ENCODE data around the gene EIF4G2.
A peak's percentile ranks its signal among the peaks of the same experiment; 100 is the strongest.

The EIF4G2 gene

DNA sequence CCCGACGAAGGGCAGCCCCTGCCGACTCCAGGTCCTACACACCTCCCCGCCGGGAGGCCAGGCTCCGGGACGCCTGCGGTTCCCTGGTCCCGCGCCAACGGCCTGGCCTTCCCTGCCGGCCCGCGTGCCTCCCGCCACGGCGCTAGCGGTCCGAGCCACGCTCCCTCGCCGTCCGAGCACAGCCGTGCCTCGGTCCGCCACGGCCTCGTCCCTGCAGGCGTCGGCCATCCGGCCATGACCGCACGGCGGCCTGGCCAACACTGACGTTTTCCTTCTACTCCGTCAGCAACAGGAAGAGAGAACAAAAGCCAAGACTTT is 532 bp downstream of the EIF4G2 start:
- DNase-seq (ENCODE audit: low read depth in 3 of 3) = no peak

DNA sequence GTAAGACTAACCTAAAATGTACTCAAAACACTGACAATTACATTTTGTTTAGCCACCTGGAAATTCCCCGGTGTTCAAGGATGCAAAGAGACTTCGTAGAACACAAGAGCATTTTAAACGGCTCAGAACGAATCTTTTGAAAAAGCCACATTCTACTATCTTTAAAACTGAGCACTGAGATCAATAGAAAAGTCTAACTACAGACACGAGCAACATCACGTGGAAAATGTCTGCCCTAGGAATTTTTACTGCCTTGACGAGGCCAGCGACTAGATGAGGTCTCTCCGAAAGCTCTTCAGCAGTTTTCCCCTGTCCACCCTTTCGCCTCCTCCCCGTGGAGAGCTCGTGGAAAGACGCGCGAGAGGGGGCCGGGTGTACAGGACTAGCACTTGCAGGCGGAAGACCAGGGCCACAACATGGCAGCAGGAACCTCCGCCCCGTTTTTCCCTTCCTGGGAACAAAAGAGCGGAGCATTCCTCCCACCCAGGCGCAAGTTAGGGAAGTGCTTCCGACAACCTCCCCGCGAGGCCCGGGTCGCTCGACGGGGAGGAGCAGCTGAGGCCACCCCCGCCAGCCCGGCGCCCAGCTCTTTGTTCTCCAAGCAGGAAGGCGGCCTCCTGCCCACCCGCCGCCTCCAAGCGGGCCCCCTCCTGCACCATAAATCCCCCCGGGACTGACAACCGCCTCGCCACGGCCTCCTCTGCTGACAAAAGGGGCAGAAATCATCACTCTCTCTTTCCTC is 1.1 kb downstream of the EIF4G2 start:
- DNase-seq (ENCODE audit: low read depth in 3 of 3) = peak in 2 of 3 experiments; percentile 27 to 44

DNA sequence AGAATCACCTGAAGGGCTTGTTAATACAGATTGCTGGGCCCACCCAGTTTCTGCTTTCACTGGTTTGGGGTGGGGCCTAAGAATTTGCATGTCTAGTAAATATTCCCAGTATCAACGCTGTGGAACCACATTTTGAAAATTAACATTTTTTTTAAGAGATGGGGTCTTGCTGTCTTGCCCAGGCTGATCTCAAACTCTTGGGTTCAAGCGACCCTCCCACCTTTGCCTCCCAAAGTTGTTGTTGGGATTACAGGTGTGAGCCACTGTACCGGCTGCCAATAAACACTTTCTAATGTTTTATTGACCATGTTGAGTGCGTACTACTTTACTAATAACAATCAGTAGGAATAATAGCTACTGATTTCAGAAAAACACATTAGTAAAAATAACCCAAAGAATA is 2.5 kb downstream of the EIF4G2 start:
- DNase-seq (ENCODE audit: low read depth in 3 of 3) = no peak

DNA sequence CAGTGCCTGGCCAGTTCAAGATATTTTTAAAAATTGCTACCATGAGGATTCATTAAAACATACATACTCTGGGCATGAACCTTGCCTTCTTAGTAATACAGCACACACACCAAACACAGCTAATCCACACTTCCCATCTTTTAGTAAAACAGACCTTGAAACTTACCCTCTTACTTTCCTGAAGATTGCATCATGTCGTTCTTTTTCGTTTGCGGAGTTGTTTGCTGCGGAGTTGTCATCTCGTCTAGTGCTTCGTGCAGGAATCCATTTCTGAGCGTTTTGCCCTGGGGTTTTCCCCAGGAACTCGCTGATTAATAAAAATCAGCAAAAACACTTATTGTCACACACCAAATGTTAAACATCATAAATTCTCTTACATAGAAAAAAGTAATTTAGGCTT is 3.0 kb downstream of the EIF4G2 start:
- DNase-seq (ENCODE audit: low read depth in 3 of 3) = no peak

DNA sequence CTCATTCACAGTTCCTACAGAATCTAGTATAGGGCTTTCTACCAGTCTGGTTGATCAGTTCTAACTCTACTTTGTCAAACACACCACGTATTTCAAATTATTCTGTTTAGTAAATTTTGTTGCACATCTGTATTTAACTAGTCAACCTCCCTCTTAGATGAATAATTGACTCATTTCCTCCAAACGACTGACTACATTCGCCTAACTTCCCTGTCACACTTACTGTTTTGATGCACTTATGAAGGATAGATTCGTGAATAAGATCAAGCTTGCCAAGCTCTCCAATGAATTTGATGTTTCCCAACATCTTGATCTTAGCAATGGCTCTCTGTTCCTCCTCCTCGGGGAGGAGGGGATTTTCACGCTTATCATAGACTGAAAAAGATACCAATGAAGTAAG is 5.0 kb downstream of the EIF4G2 start:
- no peak for DNase-seq (ENCODE audit: low read depth in 3 of 3)

DNA sequence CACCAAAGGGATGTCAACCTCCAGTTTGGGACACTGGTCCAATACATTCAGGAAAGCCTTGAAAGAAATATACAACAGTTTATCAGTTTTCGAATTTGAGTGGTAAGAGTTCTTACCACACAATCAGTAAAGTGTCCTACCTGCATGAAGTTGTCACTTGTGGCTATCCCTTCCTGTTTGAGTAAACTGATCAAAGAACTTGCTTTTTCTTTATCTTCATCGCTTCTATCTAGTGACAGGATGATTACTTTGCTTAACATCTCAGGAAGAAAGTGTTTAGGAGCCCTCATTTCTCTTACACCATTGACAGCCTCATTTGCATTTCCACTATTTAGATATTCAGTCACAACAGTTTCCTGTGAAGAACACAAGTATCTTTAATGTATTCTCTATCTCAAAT is 8.4 kb downstream of the EIF4G2 start:
- DNase-seq (ENCODE audit: low read depth in 3 of 3) = no peak

DNA sequence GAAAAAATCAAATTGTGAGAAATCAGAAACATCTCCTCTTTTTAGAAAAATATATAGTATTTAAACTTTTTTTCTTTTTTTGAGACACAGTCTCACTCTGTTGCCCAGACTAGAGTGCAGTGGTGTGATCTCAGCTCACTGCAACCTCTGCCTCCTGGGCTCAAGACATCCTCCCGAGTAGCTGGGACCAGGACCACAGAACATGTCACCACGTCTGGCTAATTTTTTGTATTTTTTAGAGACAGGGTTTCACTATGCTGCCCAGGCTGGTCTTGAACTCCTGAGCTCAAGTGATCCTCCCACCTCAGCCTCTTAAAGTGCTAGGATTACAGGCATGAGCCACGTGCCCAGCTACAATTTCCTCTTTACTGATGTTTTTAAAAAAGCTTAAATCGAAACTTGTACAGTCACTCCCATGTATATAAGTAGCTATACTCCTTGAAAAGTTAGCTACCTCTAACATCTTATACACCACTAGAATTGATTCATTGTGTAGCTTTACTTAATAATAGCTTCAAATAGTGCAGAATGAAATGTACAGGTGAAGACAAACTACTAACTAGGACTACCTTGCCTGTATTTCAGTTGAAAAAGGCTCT is 10.3 kb downstream of the EIF4G2 start:
- DNase-seq (ENCODE audit: low read depth in 3 of 3) = no peak

DNA sequence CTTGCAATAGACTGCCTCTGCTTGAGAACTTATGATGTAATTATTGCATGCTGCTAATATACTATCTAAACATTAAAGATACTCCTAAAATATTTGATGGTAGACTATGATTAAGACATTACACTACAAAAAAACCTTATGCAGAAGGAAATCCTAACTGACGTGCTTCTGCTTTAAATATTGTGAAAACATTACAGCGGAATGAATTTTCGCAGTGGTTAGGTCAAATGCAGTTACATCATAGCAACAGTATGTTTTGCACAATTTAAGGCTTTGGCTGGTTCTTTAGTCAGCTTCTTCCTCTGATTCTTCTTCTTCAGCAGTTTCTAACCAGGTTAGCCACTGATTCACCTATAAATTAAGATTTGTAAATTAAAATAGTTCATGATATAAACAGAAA is 11.2 kb downstream of the EIF4G2 start:
- DNase-seq (ENCODE audit: low read depth in 3 of 3) = no peak

DNA sequence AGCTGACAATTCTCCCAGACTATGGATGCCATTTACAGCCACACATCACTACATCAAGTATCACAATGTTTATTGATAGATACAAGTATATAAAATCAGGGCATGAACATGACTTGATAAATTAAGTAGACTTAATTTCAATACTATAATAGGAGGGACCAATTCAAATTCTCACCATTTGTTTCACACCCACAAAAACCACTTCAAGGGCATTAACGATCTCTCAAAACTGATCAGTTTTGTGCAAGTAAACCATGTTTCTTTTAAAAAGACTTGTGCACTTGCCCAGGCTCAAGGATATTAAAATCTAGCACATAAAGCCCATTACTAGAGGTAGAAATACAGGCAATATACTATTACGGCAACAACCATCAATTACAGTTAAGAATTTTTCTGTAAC is 11.7 kb downstream of the EIF4G2 start:
- DNase-seq (ENCODE audit: low read depth in 3 of 3) = no peak

DNA sequence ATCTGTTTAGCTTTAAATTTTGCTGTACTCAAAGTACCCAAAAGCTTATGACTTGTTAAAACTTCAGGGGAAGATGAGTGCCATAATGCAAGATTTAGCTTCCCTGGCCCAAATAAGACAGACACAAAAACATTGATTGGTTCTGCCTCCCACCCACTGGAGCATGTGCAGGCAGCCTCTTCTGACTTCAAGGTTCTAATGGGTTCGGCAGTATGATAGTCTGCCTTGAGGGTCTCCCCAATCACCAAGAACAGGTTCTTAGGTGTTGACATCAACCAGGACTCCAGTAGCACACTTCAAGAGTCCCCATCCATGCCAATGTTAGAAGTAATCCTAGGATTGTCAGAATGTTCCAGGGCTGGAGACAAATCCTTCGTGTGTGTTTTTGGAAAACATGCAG is 12.5 kb downstream of the EIF4G2 start:
- no peak for DNase-seq (ENCODE audit: low read depth in 3 of 3)

DNA sequence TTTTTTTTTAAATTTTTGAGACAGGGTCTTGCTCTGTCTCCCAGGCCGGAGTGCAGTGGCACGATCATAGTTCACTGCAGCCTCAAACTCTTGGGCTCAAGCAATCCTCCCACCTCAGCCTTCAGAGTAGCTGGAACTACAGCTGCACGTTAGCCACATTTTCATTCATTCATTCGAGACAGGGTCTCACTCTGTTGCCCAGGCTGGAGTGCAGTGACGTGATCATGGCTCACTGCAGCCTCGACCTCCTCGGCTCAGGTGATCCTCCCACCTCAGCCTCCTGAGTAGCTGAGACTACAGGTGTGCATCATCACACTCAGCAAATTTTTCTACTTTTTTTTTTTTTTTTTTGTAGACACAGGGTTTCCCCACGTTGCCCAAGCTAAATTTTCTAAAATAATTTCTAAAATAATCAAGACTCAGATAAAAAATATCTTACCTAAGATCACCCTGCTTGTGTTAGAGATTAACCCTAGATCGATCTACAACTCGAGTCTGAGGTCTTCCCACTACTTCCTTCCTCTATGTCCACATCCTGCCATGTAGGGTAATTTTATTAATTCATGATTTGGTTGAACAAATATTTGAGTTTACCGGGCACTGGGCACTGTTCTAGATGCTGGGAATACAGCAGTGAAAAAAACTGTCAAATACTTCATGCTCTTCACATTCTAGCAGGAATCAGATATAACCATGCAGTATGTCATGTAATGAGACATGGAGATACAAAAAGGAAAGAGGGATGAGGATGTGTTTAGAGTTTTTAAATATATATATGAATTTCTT is 15.1 kb downstream of the EIF4G2 start:
- no peak for DNase-seq (ENCODE audit: low read depth in 3 of 3)

DNA sequence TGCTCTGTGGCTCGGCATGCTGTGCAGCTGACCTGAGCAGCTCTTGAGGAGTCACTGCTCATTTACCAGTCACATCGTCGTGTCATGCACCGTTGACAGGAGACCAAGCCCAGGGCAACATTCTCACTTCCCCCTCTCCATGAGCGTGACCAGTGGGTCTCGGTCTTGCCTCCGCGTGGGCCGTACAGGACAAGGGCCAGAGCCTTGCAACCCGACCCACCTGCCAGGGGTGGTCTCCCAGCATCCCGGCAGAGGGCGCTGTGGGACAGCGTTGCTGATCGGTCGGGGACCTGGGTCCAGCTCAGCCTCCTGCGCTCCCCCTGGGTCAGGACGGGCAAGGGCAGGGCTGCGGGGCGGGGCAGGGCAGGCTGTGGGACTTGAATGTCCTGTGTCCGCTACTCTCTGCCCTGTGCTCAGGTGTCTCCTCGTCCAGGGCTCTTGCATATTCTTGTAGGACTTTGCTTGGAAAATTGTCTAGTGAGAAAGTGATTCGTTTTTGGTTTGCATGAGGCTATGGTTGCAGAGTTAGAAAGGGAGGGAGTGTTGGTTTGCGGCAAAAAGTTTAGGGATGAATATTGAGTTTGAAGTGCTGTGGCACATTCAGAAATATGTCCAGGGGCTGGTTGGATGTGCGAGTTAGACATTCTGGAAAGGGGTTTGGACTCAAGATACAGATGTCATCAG is 16.2 kb downstream of the EIF4G2 start:
- peak; percentile 69 to 82 (median 77) for DNase-seq (ENCODE audit: low read depth in 3 of 3)

DNA sequence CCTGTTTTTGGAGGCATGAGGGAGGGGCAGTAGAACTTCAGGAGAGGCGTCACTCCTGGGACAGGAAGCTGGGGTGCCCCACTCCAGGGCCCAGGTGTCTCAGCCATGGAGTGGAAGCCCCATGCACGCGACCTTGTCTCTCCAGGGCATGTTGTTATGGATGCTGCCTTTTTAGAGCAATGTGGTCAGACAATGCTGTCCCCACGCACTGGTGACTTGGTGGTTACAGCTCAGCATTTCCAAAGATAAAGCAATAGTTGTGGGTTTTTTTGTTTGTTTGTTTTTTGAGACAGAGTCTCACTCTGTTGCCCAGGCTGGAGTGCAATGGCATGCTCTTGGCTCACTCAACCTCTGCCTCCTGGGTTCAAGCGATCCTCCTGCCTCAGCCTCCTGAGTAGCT is 22.3 kb downstream of the EIF4G2 start:
- DNase-seq (ENCODE audit: low read depth in 3 of 3) = no peak

DNA sequence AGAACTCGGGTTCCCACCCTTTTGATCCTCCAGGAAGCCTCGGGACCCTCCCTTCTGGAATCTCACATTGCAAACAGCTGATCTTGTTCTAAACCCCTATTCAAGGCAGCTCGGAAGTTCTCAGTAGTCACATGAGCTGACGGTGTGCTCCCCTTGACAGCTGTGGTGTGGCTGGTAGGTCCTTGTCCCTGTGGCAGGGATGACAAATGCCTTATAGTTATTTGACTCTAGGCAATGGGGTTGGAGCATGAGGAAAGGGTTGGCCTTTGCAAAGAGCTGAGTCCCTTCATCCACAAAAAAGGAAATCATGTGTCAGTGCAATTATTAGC is 23.6 kb downstream of the EIF4G2 start:
- DNase-seq (ENCODE audit: low read depth in 3 of 3) = no peak

DNA sequence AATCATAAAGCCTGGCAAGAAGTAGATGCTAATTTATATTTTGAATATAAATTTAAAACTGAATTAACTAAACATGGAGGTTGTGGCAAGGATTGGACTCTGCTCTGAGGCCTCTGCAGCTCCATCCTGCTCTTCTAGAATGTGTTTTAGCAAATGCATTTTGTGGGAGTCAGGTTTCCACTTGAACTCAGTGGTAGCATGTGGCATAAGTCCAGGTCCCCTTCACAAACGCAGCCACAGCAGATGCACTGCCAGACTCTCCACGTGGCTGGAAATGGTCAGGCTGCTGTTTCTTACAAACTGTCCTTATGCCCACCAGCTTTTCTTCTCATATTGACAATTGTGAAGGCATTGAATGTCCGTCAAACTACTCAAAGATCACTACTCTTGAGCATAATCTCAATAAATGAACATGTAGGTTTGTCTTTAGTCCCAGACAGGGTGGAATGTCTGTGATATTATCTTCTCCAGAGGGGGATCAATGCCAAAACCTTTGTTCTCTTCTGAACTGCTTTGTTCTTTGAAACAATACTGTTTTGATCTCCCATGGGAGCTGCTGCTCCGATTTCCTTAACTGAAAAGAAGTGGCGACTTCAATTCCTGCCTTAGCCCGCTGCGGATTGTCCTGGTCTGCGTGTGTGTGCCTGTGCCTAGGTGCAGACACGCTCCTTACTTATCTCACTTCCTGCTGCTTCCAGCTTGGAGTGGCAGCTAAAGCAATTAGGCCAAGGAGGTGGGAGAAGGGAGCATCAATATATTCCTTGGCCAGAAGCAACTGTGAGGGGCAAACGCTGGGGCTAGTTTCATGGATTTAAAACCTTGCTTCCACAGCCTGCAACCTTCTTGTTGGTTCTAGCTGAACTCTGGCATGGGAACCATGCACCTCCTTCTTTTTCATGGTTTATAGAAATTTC is 24.2 kb downstream of the EIF4G2 start:
- no peak for DNase-seq (ENCODE audit: low read depth in 3 of 3)

DNA sequence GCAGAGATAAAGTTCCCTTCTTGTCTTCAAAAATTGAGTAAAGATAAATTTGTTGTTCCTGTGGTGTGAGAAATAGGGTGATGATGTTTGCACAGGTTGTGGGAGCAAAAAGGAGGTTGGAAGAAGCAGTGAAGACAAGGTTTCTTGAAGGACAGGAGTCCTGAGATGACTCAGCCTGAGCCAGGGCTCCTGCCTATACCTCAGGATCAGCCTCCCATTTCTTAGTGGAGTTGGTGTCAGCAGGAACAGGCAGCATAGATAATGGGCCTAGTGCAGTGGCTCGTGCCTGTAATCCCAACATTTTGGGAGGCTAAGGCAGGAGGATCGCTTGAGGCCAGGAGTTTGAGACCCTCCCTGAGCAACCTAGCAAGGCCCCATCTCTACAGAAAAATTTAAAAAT is 28.7 kb downstream of the EIF4G2 start:
- DNase-seq (ENCODE audit: low read depth in 3 of 3) = no peak

DNA sequence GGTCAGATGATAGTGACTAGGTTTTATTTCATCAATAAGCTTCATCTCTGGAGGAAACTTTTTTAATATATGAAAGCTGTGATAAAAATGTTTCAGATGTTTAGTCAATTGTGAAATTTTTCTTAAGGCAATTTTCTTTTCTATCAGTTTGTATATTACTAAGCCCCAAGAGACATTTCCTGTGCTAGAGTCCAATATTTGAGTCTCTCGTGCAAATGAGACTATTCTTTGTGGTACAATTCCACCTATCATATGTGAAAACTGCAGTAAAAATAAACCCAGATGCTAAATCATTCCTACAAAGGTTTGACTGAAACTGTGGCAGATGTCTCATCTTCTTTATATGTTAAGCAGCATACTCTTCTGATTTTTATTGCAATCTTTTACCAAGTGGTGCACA is 29.6 kb downstream of the EIF4G2 start:
- DNase-seq (ENCODE audit: low read depth in 3 of 3) = no peak

DNA sequence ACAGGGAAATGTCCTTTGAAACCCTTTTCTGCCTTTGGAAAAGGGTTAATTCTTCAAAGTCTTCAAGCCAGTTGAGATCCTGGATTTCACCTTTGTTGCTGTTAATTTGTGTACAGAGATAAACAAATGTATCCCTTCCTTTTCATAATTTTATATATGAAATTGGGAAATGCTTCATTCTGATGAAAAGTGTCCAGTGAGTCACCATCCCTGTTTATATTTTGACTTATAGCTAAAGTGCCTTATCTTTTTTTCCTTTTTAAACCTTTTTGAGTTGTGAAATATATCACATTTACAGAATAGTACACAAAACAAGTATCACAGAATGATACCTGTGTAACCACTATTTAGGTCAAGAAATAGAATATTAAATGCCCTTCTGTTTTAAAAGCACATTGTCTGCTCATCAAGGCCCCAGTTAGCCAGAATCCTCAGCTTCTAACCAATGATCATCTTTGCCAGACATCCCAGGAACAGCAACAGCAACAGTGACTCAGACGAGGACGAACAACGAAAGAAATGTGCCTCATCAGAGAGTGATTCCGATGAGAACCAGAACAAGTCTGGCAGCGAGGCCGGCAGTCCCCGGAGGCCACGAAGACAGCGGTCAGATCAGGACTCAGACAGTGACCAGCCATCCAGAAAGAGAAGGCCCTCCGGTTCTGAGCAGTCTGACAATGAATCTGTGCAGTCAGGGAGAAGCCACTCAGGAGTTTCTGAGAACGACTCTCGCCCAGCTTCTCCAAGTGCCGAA is 30.3 kb downstream of the EIF4G2 start:
- no peak for DNase-seq (ENCODE audit: low read depth in 3 of 3)

DNA sequence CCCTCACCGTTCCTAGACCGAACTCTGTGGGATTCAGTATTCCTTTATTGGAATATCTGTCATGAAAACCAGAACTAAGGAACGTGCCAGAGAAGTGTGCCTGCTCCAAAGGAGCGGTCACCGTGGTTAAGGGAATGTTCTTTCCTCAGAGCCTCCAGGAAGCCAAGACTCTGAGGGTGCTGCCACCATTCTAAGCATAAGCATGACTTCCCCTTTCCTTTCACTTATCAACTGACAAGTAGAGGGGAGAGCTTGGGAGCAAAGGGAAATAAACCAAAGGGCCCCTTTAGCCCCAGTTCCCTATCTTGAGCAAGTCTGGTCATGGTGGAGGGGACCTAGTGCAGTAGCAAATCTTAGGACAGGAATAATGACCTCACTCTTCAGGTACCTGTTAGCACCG is 30.9 kb downstream of the EIF4G2 start:
- DNase-seq (ENCODE audit: low read depth in 3 of 3) = no peak

DNA sequence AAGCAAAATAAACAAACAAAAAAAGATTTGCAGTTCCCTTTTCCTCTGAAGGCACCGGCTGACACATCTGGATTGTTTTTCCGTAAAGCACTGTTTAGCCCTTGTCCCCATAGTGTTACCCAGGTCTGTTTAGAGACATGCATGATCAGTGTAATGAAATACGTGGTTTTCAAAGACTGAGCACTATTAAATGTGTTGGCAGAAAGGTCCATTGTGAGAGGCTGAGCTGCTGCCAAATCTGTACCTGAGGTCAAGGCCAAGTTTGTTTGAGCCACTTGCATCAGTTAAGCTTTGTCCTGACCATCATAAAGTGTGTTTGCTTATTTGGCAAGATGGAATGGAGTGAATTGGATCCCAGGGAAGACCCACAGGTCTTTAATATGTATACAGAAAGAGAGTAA is 31.3 kb downstream of the EIF4G2 start:
- no peak for DNase-seq (ENCODE audit: low read depth in 3 of 3)

DNA sequence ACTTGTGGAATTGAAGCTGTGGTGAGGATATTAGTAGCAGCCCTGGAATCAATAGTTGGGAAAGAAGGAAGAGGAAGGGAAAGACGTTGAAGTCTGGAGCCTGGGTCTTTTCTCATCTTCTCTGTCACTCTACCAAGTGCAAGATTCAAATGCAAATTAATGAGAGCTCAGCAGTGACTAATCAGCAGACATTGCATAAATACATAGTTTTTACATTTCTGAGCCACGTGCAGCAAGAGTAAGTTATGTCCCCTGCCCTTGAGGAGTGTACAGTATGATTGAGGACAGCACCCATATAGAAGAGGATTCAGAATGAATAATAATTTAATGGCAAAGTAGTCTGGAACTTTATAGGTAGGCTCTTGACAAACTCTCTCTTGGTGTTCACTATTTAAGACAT is 33.9 kb downstream of the EIF4G2 start:
- no peak for DNase-seq (ENCODE audit: low read depth in 3 of 3)

All from stimulated activated CD4-positive, alpha-beta T cell treated with anti-CD3 and anti-CD28 coated beads, TNF-alpha, amount 100 ng/mL, for 24 hours (primary cell).